ENCODE data around the gene EAF2.
"Not testable (repeated sequence)": the region's sequence is repeated elsewhere in the genome, so short reads cannot be mapped to it uniquely, and the experiment has no call there.

Gene EAF2

DNA sequence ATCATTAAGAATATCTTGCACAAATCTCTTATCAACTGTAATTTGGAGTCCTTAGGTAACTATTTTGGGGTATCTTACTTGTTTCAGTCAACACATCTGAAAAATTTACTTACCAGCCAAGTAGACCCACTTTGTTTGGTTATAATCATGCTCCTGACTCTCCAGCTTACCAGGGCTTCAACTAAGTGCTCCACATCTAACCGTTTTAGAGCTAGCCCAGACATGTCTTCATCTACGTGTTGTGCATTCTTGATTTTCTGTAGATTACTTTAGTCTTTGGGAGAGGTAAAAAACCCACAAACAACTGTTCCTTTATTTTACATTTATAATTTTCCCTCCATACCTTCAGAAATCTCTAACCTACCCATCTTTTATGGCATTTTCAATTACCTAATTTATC is 17.2 kb downstream of the EAF2 start:
- DNase-seq (ENCODE audit: low read depth), result no peak
- TF ChIP-seq, protein P1, sequence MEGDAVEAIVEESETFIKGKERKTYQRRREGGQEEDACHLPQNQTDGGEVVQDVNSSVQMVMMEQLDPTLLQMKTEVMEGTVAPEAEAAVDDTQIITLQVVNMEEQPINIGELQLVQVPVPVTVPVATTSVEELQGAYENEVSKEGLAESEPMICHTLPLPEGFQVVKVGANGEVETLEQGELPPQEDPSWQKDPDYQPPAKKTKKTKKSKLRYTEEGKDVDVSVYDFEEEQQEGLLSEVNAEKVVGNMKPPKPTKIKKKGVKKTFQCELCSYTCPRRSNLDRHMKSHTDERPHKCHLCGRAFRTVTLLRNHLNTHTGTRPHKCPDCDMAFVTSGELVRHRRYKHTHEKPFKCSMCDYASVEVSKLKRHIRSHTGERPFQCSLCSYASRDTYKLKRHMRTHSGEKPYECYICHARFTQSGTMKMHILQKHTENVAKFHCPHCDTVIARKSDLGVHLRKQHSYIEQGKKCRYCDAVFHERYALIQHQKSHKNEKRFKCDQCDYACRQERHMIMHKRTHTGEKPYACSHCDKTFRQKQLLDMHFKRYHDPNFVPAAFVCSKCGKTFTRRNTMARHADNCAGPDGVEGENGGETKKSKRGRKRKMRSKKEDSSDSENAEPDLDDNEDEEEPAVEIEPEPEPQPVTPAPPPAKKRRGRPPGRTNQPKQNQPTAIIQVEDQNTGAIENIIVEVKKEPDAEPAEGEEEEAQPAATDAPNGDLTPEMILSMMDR (conservative IDR thresholded peaks at IDR 0.05; ENCODE audit: control insufficient read depth, insufficient read depth, low read depth, low read length), result no peak
- H3K4me3 ChIP-seq (ENCODE audit: control insufficient read depth, low read depth, low read length), result no peak overlapping the region

DNA sequence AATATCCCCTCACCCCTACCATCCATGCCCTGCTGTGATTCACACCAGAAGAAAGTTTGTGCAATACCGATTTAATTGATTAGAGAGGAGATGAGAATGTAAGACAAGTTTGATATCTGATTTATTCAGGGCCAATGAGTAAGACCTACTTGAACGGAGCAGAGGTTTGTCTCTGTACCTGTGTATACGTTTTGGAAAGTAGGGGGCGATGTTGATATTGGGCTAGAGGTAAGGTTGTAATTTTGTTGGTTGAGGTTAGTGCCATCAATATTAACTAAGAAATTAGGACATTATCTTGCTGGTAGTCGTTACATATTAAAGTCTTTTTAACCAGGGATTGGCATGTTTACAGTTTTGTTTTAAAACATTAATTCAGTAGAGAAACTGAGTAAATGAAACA is 20.5 kb downstream of the EAF2 start:
- peak; percentile 11 for DNase-seq (ENCODE audit: low read depth)
- no peak overlapping the region for H3K4me3 ChIP-seq (ENCODE audit: control insufficient read depth, low read depth, low read length)
- TF ChIP-seq, protein P1 (conservative IDR thresholded peaks at IDR 0.05; ENCODE audit: control insufficient read depth, insufficient read depth, low read depth, low read length), result peak; percentile 35

DNA sequence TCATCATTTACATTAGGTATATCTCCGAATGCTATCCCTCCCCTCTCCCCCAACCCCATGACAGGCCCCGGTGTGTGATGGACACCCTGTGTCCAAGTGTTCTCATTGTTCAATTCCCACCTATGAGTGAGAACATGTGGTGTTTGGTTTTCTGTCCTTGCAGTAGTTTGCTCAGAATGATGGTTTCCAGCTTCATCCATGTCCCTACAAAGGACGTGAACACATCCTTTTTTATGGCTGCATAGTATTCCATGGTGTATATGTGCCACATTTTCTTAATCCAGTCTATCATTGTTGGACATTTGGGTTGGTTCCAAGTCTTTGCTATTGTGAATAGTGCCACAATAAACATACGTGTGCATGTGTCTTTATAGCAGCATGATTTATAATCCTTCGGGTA is 22.8 kb downstream of the EAF2 start:
- not testable (repeated sequence) for DNase-seq (ENCODE audit: low read depth); H3K4me3 ChIP-seq (ENCODE audit: control insufficient read depth, low read depth, low read length)

DNA sequence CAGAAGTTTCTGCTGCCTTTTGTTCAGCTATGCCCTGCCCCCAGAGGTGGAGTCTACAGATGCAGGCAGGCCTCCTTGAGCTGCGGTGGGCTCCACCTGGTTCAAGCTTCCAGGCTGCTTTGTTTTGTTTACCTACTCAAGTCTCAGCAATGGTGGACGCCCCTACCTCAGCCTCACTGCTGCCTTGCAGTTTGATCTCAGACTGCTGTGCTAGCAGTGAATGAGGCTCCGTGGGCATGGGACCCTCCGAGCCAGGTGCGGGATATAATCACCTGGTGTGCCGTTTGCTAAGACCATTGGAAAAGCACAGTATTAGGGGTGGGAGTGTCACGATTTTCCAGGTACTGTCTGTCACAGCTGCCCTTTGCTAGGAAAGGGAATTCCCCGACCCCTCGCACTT is 28.2 kb downstream of the EAF2 start:
- DNase-seq (ENCODE audit: low read depth); H3K4me3 ChIP-seq (ENCODE audit: control insufficient read depth, low read depth, low read length): not testable (repeated sequence)

DNA sequence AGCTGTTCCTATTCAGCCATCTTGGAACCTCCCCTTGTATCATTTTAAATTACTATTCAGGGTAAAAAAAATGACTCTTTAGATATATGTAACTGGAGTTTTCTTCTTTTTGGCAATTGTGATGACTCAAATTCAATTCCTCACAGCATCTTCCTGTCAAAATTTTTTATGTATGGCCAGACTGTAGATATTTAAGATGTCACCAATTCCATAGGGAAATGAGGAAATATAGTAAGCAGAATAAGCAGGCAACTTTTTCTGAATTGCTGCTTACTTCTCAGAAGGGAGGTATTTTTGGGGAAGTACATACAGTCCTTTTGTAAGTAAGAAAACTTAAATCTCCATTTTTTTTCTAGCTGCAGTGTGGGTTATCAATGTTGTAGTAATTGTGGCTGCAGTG is 28.8 kb downstream of the EAF2 start:
- TF ChIP-seq, protein P1 (conservative IDR thresholded peaks at IDR 0.05; ENCODE audit: control insufficient read depth, insufficient read depth, low read depth, low read length), result no peak
- H3K4me3 ChIP-seq (ENCODE audit: control insufficient read depth, low read depth, low read length), result no peak overlapping the region
- DNase-seq (ENCODE audit: low read depth), result no peak

DNA sequence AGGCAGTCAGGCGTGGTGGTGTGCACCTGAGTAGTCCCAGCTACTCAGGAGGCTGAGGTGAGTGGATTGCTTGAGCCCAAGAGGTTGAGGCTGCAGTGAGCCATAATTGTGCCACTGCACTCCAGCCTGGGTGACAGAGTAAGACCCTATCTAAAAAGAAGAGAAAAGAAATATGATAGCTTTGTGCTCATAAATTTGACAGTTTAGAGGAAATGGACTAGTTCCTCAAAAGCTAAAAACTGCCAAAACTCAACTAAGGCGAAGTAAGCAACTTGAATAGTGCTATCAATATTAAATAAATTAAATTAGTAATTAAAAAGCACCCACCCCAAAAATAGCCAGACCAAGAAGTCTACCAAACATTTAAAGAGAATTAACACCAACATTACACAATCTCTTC is 34.7 kb downstream of the EAF2 start:
- DNase-seq (ENCODE audit: low read depth), result no peak

DNA sequence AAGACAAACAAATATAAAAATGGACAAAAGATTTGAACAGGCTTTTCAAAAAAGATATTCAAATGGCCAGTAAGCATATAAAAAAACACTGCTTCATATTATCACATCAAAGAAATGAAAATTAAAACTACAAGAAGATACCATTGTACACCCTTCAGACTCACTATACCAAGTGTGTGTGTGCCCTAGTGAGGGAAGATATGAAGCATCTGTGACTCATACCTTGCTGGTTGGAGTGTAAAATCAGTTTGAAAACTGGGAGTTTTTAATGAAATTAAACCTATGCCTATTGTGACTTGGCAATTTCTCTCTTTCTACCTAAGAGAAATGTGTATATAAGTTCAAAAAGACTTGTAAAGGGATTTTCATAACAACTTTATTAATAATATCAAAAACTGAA is 35.7 kb downstream of the EAF2 start:
- TF ChIP-seq, protein P1 (conservative IDR thresholded peaks at IDR 0.05; ENCODE audit: control insufficient read depth, insufficient read depth, low read depth, low read length), result no peak
- no peak overlapping the region for H3K4me3 ChIP-seq (ENCODE audit: control insufficient read depth, low read depth, low read length)
- peak; percentile 5 for DNase-seq (ENCODE audit: low read depth)

More for the DNA sequence above, 34.7 kb downstream of the EAF2 start:
- TF ChIP-seq, protein P1 (conservative IDR thresholded peaks at IDR 0.05; ENCODE audit: control insufficient read depth, insufficient read depth, low read depth, low read length), result no peak
- no peak overlapping the region for H3K4me3 ChIP-seq (ENCODE audit: control insufficient read depth, low read depth, low read length)

DNA sequence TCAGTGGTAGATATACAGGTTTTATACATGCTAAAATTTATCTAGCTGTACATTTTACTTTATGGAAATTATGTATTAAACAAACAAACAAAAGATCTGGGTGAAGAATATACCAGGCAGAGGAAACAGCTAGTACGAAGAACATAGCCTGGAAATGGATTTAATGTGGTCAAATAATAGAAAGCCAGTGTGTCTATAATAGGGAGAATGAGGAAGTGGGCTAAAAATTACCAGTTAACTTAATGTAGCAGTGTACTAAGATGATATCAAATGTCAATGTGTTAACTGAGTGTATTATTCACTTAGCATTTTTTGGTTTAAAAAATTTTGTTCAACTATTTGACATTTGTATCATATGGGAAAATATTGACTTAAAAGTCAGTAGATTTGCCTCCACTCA is 36.4 kb downstream of the EAF2 start:
- DNase-seq (ENCODE audit: low read depth), result no peak
- H3K4me3 ChIP-seq (ENCODE audit: control insufficient read depth, low read depth, low read length), result no peak overlapping the region
- TF ChIP-seq, protein P1 (conservative IDR thresholded peaks at IDR 0.05; ENCODE audit: control insufficient read depth, insufficient read depth, low read depth, low read length), result no peak
